MM.1S (cell line): Measurements from ENCODE around the gene PDE4B.
A peak's percentile ranks its signal among the peaks of the same experiment; 100 is the strongest.

ENCODE experiments used
- DNase-seq: peaks from one replicate; pipeline ENCODE4 v3.0.0-alpha.2; 2015
- H2AFZ ChIP-seq: fragments of 300-600 bp; sonication (generic); 2 replicates; pipeline ENCODE4 v1.6.0; 2016; ENCODE audit warnings: antibody characterized with exemption, low read length
- H3F3A ChIP-seq: fragments of 300-600 bp; sonication (generic); 2 replicates; pipeline ENCODE4 v1.6.1; 2016; ENCODE audit warnings: mild to moderate bottlenecking, antibody characterized with exemption, low read length, moderate library complexity, mixed read lengths; ENCODE audit not compliant: insufficient read depth
- H3K27ac ChIP-seq: fragments of 300-600 bp; sonication (generic); 2 replicates; pipeline ENCODE4 v1.5.1; 2016; ENCODE audit warnings: mild to moderate bottlenecking, low read length
- H3K27me3 ChIP-seq: fragments of 300-600 bp; sonication (generic); replicated peaks from 2 replicates; pipeline ENCODE4 v1.6.0; 2016; ENCODE audit warnings: low read length; ENCODE audit not compliant: insufficient read depth
- H3K36me3 ChIP-seq: fragments of 300-600 bp; sonication (generic); replicated peaks from 2 replicates; pipeline ENCODE4 v1.6.1; 2016; ENCODE audit warnings: mild to moderate bottlenecking, low read length, mixed read lengths; ENCODE audit not compliant: insufficient read depth
- H3K4me1 ChIP-seq: fragments of 300-600 bp; sonication (generic); 2 replicates; pipeline ENCODE4 v1.6.1; 2016; ENCODE audit warnings: low read length, mixed read lengths
- H3K4me2 ChIP-seq: fragments of 300-600 bp; sonication (generic); 2 replicates; pipeline ENCODE4 v1.6.0; 2016; ENCODE audit warnings: low read depth, low read length
- H3K4me3 ChIP-seq: fragments of 300-600 bp; sonication (generic); 2 replicates; pipeline ENCODE4 v1.5.1; 2016; ENCODE audit warnings: low read length, mixed read lengths
- H3K79me2 ChIP-seq: fragments of 300-600 bp; sonication (generic); 2 replicates; pipeline ENCODE4 v1.6.1; 2016; ENCODE audit warnings: mixed run types, low read length, mixed read lengths
- H3K9ac ChIP-seq: fragments of 300-600 bp; sonication (generic); 2 replicates; pipeline ENCODE4 v1.6.1; 2016; ENCODE audit warnings: low read length, mixed read lengths
- H3K9me2 ChIP-seq: fragments of 300-600 bp; sonication (generic); replicated peaks from 2 replicates; pipeline ENCODE4 v1.6.1; 2016; ENCODE audit warnings: mild to moderate bottlenecking, low read length, mixed read lengths; ENCODE audit not compliant: insufficient read depth
- H3K9me3 ChIP-seq: fragments of 300-600 bp; sonication (generic); replicated peaks from 2 replicates; pipeline ENCODE4 v1.6.1; 2016; ENCODE audit warnings: mild to moderate bottlenecking, low read length, mixed read lengths; ENCODE audit not compliant: insufficient read depth
- H4K20me1 ChIP-seq: fragments of 300-600 bp; sonication (generic); 2 replicates; pipeline ENCODE4 v1.6.1; 2016; ENCODE audit warnings: mild to moderate bottlenecking, low read length, moderate library complexity, mixed read lengths; ENCODE audit not compliant: insufficient read depth
- EZH2 ChIP-seq: fragments of 300-600 bp; sonication (generic); optimal IDR thresholded peaks from 2 replicates; pipeline ENCODE3; 2017; ENCODE audit warnings: low read depth, mild to moderate bottlenecking, antibody characterized with exemption, low read length, mixed read lengths
- EZH2phosphoT487 ChIP-seq: fragments of 300-600 bp; sonication (generic); IDR thresholded peaks from 2 replicates; pipeline ENCODE4 v1.6.1; 2018; ENCODE audit warnings: antibody characterized with exemption, low read length
- TF ChIP-seq, protein P1 (sequence below): fragments of 300-600 bp; sonication (generic); IDR thresholded peaks from 2 replicates; pipeline ENCODE4 v1.5.1; 2016; ENCODE audit warnings: antibody characterized with exemption, low read length, mixed read lengths

Gene PDE4B

DNA sequence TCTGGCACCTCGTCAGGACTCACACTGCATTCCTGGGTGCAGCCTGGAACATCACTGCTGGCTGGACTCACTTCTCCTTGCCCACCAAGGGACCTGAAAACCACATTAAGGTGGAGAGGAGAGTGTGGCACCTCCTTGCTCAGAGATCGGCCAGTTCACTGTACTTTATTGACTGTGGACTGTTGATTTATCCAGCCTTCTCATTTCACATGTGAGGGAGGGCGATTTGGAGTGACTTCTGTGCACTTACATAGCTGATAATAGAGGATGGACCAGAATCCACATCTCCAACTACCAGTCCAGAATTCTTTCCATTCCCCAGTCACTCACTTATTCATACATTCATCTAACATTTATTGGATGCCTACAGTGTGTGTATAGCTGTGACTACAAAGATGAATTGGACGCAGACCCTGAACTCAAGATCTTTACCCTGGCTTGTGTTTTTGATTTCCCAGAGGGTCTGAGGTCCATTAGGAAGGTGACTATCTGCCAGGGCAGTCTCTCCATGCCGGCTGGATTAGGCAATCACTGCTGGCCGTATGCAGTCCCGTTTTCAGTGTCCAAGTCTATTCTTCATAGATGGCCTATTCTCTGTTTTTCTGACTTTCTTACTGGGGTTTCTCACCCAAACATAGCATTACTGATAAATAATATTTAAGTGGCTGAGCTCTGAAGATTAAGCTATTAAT is 507.7 kb downstream of the PDE4B start:
- no peaks in the 10 kb centered on the region for H4K20me1 ChIP-seq
- peaks cover 42% of the 10 kb centered on the region for H3K4me1 ChIP-seq
- no peaks in the 10 kb centered on the region for H3K79me2 ChIP-seq
- TF ChIP-seq, protein P1, sequence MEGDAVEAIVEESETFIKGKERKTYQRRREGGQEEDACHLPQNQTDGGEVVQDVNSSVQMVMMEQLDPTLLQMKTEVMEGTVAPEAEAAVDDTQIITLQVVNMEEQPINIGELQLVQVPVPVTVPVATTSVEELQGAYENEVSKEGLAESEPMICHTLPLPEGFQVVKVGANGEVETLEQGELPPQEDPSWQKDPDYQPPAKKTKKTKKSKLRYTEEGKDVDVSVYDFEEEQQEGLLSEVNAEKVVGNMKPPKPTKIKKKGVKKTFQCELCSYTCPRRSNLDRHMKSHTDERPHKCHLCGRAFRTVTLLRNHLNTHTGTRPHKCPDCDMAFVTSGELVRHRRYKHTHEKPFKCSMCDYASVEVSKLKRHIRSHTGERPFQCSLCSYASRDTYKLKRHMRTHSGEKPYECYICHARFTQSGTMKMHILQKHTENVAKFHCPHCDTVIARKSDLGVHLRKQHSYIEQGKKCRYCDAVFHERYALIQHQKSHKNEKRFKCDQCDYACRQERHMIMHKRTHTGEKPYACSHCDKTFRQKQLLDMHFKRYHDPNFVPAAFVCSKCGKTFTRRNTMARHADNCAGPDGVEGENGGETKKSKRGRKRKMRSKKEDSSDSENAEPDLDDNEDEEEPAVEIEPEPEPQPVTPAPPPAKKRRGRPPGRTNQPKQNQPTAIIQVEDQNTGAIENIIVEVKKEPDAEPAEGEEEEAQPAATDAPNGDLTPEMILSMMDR = no peak
- TF ChIP-seq EZH2 (no peak), EZH2phosphoT487 (no peak)
- no peaks in the 10 kb centered on the region for H3F3A ChIP-seq
- H3K4me3 ChIP-seq = no peak overlapping the region
- no peaks in the 10 kb centered on the region for H3K9me3 ChIP-seq
- no peaks in the 10 kb centered on the region for H3K36me3 ChIP-seq
- peak overlapping the region; percentile 60; the same call in 1 of the 2 replicates for H3K9ac ChIP-seq
- H3K4me2 ChIP-seq = peak overlapping the region; percentile 67
- DNase-seq = no peak
- H3K27ac ChIP-seq = peak overlapping the region; percentile 53; the same call in 1 of the 2 replicates
- no peaks in the 10 kb centered on the region for H3K27me3 ChIP-seq
- no peaks in the 10 kb centered on the region for H3K9me2 ChIP-seq
- H2AFZ ChIP-seq = peak overlapping the region; percentile 66

DNA sequence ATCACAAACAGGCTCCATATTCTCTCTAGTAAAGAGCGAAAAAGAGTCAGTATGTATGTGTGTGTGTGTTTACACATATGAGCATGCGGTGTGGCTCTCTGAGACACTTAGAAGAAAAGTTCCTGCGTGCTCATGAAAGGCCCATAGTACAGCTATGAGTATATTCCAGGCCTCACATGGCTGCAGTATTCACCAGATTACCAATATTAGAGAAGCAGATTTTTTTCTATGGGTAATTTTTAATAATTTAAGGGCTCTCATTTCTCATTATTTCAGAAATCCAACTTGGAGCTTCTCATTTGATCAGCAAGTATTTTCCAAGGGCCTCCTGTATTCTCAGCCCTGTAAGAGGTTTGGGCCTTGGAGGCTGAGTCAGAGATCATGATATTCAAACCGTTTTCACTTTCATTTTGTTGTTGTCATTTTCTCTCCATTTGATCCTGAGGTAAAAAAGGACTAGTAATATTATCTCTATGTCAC is 508.3 kb downstream of the PDE4B start:
- H3K9me3 ChIP-seq = no peaks in the 10 kb centered on the region
- no peaks in the 10 kb centered on the region for H4K20me1 ChIP-seq
- H3K9me2 ChIP-seq = no peaks in the 10 kb centered on the region
- peak overlapping the region; percentile 53 for H3K27ac ChIP-seq
- peak overlapping the region; percentile 67 for H3K4me2 ChIP-seq
- peak overlapping the region; percentile 60 for H3K9ac ChIP-seq
- H3K27me3 ChIP-seq = no peaks in the 10 kb centered on the region
- peak overlapping the region; percentile 50 for H3K4me3 ChIP-seq
- peaks cover 47% of the 10 kb centered on the region for H3K4me1 ChIP-seq
- DNase-seq = peak; percentile 82
- TF ChIP-seq, protein P1 = no peak
- TF ChIP-seq EZH2phosphoT487 (no peak), EZH2 (no peak)
- H3F3A ChIP-seq = no peaks in the 10 kb centered on the region
- H3K36me3 ChIP-seq = no peaks in the 10 kb centered on the region
- peak overlapping the region; percentile 66 for H2AFZ ChIP-seq
- no peaks in the 10 kb centered on the region for H3K79me2 ChIP-seq

DNA sequence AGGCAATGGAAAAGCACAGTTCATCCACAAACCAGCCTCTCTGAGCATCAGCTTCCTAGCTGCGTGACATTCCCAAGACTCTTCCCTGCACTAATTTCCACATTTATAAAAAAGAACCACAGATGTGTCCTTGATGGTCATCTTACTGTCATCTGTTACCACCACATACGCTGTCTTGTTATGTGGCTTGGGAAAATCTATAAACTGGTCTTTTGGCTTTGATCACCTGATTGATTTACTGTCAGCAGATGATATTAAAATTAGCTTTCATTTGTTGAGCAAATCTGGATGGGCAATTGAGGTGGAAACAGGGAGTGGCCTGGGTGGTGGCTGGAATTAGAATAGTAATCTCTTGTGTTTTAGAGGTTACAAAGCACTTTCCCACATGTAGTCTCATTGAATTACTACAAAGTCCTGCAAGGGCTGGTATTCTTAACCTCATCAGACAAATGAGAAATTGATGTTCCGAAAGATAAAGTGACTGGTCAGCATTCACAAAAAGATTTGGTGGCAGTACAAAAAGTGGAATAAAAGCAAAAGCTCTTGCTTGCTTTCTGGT is 509.6 kb downstream of the PDE4B start:
- H3K36me3 ChIP-seq = no peaks in the 10 kb centered on the region
- no peak overlapping the region for H3K4me3 ChIP-seq
- no peak for DNase-seq
- no peak overlapping the region for H3K4me2 ChIP-seq
- H3K4me1 ChIP-seq = peaks cover 60% of the 10 kb centered on the region
- H3K9ac ChIP-seq = no peak overlapping the region
- no peaks in the 10 kb centered on the region for H3K9me2 ChIP-seq
- H4K20me1 ChIP-seq = no peaks in the 10 kb centered on the region
- no peak overlapping the region for H3K27ac ChIP-seq
- H3K27me3 ChIP-seq = no peaks in the 10 kb centered on the region
- TF ChIP-seq, protein P1 = no peak
- TF ChIP-seq EZH2 = no peak
- no peak for TF ChIP-seq EZH2phosphoT487
- no peaks in the 10 kb centered on the region for H3K79me2 ChIP-seq
- no peaks in the 10 kb centered on the region for H3K9me3 ChIP-seq
- peak overlapping the region; percentile 66 for H2AFZ ChIP-seq
- no peaks in the 10 kb centered on the region for H3F3A ChIP-seq
